ENCODE measurements around the gene TBX20. TPM values are rescaled to one million over a fixed set of nuclear protein-coding genes. Genes with fewer than 3 reads are reported as not detected.

The TBX20 gene
- total and polyA plus RNA-seq, 10 of the 15 experiments (the other 5 are each of a cell fraction or from before 2014, with no cell fraction given), result not detected

DNA sequence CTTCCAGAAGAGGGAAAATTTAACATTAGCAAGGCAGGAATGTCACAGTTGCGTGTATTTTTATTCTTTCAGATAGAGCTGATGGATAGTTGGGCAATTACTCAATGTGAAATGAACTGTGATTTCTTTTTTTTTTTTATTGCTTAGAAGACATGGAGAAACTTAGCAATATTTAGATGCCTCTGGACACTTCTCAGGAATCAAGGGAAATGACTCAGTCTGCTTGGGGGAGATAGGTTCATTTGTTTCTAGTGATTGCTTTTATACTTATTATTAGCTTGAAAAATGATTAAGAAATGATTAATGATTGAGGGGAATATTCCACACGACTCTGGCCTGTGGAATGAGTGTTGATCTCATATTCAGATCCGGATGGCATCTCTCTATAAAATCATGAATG lies 33.1 kb upstream of the TBX20 start (continued):
- TF ChIP-seq, protein P1, sequence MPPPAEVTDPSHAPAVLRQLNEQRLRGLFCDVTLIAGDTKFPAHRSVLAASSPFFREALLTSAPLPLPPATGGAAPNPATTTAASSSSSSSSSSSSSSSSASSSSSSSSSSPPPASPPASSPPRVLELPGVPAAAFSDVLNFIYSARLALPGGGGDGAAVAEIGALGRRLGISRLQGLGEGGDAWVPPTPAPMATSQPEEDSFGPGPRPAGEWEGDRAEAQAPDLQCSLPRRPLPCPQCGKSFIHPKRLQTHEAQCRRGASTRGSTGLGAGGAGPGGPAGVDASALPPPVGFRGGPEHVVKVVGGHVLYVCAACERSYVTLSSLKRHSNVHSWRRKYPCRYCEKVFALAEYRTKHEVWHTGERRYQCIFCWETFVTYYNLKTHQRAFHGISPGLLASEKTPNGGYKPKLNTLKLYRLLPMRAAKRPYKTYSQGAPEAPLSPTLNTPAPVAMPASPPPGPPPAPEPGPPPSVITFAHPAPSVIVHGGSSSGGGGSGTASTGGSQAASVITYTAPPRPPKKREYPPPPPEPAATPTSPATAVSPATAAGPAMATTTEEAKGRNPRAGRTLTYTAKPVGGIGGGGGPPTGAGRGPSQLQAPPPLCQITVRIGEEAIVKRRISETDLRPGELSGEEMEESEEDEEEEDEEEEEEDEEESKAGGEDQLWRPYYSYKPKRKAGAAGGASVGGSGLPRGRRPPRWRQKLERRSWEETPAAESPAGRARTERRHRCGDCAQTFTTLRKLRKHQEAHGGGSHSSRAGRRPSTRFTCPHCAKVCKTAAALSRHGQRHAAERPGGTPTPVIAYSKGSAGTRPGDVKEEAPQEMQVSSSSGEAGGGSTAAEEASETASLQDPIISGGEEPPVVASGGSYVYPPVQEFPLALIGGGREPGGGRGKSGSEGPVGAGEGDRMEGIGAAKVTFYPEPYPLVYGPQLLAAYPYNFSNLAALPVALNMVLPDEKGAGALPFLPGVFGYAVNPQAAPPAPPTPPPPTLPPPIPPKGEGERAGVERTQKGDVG (CRISPR knock-in tag; IDR thresholded peaks at IDR 0.05), result no peak

DNA sequence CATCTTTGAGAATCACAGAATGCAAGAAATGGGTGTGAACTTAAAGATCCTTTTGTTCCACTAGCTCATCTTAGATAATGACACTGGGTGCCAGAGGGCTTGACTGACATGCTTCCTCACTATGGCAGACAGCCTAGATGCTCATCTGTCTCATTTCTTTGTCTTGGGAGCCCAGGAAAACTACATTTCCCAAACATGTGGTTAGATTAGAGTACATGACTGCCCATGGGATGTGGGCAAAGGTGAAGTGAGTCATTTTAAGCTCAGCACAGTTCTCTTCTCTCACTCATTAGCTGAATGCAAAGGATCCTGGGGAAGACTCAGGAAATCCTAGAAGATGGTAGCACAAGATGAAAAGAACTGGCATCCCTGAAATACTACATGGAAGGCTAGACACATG lies 32.5 kb upstream of the TBX20 start:
- H3K4me2 ChIP-seq (ENCODE audit: control insufficient read depth, insufficient read depth), result no peak overlapping the region
- H3K36me3 ChIP-seq (ENCODE audit: control insufficient read depth in 2 of 2, insufficient read depth in 2 of 2, low read length in 1 of 2), result no peaks in the 10 kb centered on the region
- H3K9ac ChIP-seq (ENCODE audit: control insufficient read depth, insufficient read depth, low read length), result no peak overlapping the region
- no peak for ATAC-seq
- no peak overlapping the region for H3K4me3 ChIP-seq
- RAD21 ChIA-PET (ENCODE audit: unreplicated experiment), result no interaction called here
- no peaks in the 10 kb centered on the region for H3K79me2 ChIP-seq (ENCODE audit: control insufficient read depth, insufficient read depth, low read length)
- H3K4me1 ChIP-seq (ENCODE audit: control insufficient read depth, insufficient read depth, low read length), result no peaks in the 10 kb centered on the region
- in situ Hi-C loops (cut with MboI), result no loop called here
- H4K20me1 ChIP-seq (ENCODE audit: control insufficient read depth, insufficient read depth), result no peaks in the 10 kb centered on the region
- intact Hi-C loops (cut with micrococcal nuclease; ENCODE audit: unreplicated experiment), result no loop called here
- no peaks in the 10 kb centered on the region for H3K27me3 ChIP-seq (replicated peaks in 1 of 2; ENCODE audit: control insufficient read depth in 2 of 2, insufficient read depth in 2 of 2, low read length in 1 of 2)
- SMC1A ChIA-PET (ENCODE audit: uncharacterized antibody, unreplicated experiment), result no interaction called here
- CTCF ChIA-PET, result no interaction called here
- DNase-seq (ENCODE audit: low read depth, low spot score), result no peak
- H2AFZ ChIP-seq (ENCODE audit: control insufficient read depth, low read depth, low read length), result no peak overlapping the region
- POLR2A ChIA-PET, result no interaction called here
- BruUV-seq (replicated peaks), result no TSS peak
- H3K27ac ChIP-seq (ENCODE audit: control insufficient read depth, insufficient read depth), result no peak overlapping the region
- FAIRE-seq, result no peak
- H3K9me3 ChIP-seq (replicated peaks; ENCODE audit: control insufficient read depth, insufficient read depth, low read length), result no peaks in the 10 kb centered on the region
- no peak for TF ChIP-seq RCOR1 (conservative IDR thresholded peaks at IDR 0.05; ENCODE audit: low read depth, low read length)
- TF ChIP-seq, protein P2, sequence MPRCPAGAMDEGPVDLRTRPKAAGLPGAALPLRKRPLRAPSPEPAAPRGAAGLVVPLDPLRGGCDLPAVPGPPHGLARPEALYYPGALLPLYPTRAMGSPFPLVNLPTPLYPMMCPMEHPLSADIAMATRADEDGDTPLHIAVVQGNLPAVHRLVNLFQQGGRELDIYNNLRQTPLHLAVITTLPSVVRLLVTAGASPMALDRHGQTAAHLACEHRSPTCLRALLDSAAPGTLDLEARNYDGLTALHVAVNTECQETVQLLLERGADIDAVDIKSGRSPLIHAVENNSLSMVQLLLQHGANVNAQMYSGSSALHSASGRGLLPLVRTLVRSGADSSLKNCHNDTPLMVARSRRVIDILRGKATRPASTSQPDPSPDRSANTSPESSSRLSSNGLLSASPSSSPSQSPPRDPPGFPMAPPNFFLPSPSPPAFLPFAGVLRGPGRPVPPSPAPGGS (IDR thresholded peaks at IDR 0.05; ENCODE audit: borderline replicate concordance, insufficient read depth, low read depth, low read length, poor library complexity, severe bottlenecking), result no peak
- TF ChIP-seq MAX (IDR thresholded peaks at IDR 0.05; ENCODE audit: low read depth, low read length), result no peak
- no peak for TF ChIP-seq CHD1 (IDR thresholded peaks at IDR 0.05; ENCODE audit: low read depth, low read length)
- TF ChIP-seq, protein P3, sequence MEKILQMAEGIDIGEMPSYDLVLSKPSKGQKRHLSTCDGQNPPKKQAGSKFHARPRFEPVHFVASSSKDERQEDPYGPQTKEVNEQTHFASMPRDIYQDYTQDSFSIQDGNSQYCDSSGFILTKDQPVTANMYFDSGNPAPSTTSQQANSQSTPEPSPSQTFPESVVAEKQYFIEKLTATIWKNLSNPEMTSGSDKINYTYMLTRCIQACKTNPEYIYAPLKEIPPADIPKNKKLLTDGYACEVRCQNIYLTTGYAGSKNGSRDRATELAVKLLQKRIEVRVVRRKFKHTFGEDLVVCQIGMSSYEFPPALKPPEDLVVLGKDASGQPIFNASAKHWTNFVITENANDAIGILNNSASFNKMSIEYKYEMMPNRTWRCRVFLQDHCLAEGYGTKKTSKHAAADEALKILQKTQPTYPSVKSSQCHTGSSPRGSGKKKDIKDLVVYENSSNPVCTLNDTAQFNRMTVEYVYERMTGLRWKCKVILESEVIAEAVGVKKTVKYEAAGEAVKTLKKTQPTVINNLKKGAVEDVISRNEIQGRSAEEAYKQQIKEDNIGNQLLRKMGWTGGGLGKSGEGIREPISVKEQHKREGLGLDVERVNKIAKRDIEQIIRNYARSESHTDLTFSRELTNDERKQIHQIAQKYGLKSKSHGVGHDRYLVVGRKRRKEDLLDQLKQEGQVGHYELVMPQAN (conservative IDR thresholded peaks at IDR 0.05), result no peak
- TF ChIP-seq CBX5 (IDR thresholded peaks at IDR 0.05; ENCODE audit: low read depth), result no peak
- no peak for TF ChIP-seq ESRRA (IDR thresholded peaks at IDR 0.05; ENCODE audit: low read length)
- TF ChIP-seq, protein P4, sequence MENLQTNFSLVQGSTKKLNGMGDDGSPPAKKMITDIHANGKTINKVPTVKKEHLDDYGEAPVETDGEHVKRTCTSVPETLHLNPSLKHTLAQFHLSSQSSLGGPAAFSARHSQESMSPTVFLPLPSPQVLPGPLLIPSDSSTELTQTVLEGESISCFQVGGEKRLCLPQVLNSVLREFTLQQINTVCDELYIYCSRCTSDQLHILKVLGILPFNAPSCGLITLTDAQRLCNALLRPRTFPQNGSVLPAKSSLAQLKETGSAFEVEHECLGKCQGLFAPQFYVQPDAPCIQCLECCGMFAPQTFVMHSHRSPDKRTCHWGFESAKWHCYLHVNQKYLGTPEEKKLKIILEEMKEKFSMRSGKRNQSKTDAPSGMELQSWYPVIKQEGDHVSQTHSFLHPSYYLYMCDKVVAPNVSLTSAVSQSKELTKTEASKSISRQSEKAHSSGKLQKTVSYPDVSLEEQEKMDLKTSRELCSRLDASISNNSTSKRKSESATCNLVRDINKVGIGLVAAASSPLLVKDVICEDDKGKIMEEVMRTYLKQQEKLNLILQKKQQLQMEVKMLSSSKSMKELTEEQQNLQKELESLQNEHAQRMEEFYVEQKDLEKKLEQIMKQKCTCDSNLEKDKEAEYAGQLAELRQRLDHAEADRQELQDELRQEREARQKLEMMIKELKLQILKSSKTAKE (IDR thresholded peaks at IDR 0.05; ENCODE audit: low read depth, poor library complexity, severe bottlenecking), result no peak
- no peak for TF ChIP-seq GABPA (IDR thresholded peaks at IDR 0.05; ENCODE audit: low read depth)
- TF ChIP-seq, protein P5, sequence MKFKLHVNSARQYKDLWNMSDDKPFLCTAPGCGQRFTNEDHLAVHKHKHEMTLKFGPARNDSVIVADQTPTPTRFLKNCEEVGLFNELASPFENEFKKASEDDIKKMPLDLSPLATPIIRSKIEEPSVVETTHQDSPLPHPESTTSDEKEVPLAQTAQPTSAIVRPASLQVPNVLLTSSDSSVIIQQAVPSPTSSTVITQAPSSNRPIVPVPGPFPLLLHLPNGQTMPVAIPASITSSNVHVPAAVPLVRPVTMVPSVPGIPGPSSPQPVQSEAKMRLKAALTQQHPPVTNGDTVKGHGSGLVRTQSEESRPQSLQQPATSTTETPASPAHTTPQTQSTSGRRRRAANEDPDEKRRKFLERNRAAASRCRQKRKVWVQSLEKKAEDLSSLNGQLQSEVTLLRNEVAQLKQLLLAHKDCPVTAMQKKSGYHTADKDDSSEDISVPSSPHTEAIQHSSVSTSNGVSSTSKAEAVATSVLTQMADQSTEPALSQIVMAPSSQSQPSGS (IDR thresholded peaks at IDR 0.05; ENCODE audit: low read length), result no peak
